Stromal cell of bone marrow (primary cell): ENCODE data around the gene ROS1.
"Not testable (repeated sequence)": the region's sequence is repeated elsewhere in the genome, so short reads cannot be mapped to it uniquely, and the experiment has no call there.

Experiments used
- DNase-seq: peaks from one replicate; pipeline ENCODE4 v3.0.0-alpha.2; 2012; ENCODE audit warnings: low read depth

ROS1 gene

DNA sequence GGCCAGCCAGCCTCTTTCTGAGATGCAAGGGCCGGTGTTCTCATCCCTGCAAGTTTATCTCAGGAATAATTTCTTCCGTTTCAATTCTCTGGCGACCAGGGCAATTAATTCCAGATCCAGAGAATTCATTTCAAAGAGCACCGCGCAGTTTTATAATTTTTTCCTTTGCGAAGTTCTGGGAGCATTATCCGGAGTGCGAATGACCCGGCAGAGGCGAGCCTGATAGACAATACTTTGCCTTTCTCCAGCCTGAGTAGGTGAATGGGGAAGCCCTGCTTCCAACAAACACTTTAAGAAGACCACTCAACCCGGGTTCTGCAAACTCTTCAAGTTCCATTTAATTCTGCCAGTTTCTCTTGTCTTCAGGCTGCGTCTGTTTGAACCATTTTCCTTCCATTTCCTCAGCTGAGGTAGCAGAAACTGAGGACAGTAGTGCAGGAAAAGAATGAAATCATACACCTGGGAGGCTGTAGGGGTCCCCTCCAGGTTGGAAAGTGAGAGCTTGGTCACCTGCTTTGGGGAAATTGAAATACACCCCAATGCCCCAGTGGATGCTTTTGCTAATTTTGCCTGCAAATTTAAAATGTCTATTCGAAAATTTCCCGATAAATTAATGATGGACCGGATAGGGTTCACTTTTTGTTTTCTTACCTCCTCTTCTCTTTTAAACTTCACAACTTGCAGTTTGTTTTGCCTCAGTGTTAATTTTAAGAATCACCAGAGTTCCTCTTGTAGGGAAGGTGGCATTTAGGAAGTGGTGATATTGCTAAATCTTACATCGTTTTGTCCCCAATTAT is 159.3 kb downstream of the ROS1 start:
- no peak for DNase-seq

DNA sequence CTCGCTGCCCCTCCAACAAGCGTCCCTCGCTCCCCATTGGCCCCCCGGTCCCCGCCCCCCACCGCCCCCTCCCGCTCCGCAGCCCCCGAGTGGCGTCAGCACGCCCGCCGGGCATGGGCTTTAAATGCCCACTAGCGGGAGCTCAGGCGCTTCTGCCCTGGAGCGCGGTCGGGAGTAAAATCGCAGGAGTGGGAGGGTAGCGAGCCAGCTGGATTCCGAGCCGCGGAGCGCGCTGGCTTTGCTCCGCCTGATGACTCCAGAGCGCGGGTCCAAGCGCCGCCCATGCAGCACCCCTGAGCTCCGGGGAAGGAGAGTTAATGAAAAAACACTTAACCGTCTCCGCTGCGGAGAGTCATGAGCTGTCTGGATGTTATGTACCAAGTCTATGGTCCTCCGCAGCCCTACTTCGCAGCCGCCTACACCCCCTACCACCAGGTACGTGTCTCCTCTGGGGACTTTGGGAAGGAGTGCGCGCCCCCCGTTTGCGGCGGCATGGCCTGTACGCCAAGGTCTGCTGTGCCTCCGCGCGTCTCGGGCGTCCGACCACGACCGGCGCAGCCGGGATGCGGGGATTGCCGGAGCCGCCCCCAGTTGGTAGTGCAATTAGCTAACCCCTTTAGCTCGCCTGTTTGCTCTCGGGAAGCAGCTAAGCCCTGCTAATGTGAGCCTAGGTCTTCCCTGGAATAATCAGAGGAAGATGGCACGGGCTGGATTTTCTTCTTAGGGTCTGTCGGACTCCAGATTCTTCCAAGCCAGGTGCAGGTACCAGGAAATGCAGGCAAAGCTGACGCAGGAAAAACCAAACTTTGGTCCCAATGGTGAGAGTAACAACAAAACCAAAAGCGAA is 160.1 kb downstream of the ROS1 start, which contains the start of gene VGLL2:
VGLL2 (plus strand) TSS at position 149 of the 847 bp plus-strand sequence; CDS start at position 355, 206 bp downstream.
- DNase-seq: peak; percentile 3

DNA sequence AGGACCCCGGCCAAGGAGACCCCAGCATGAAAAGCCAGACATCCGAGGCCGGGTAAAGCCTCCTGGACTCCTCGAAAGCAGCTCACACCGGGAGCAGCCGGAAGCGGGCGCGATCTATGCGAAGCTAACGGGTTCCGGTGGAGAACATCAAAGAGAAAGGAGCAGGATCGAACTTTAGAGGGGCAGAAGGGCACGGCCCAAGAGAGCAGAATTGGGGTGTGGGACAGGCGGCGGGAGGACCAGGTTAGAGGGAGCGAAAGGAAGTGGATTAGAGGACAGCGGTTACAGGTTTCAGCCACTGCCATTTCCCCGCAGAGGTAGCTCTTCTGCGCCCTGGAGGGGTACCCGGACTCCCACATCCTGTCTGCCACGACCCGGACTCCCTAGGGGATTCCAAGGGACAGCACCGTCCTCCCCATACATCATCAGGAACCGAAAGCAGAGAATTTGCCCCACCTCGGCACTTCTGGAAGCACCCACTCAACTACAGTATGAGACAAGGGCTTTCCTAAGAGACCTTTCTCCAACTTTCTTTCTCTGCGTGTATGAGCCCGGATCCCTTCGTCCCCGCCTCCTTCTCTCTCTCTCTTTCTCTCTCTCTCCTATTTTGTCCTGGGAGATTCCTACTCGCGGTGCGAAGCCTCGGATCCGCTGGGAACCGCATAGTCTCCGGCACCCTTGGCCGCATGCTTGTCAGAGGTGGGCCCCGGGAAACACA is 160.9 kb downstream of the ROS1 start:
- no peak for DNase-seq

DNA sequence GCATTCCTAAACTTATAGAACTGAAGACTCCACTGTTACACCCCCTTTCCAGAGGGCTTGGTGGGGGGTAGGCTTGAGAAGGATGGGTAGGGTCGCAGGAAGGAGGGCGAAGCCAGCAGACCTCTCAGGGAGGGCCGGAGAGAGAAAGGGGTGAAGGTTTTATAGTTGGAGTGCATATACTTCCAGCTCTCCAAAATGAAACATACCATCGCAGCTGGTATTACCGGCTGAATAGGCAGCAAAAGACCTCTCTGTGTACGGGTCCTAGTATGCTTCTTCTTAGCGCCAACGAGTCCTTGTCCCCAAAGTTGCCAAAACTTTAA is 161.4 kb downstream of the ROS1 start:
- DNase-seq: no peak

DNA sequence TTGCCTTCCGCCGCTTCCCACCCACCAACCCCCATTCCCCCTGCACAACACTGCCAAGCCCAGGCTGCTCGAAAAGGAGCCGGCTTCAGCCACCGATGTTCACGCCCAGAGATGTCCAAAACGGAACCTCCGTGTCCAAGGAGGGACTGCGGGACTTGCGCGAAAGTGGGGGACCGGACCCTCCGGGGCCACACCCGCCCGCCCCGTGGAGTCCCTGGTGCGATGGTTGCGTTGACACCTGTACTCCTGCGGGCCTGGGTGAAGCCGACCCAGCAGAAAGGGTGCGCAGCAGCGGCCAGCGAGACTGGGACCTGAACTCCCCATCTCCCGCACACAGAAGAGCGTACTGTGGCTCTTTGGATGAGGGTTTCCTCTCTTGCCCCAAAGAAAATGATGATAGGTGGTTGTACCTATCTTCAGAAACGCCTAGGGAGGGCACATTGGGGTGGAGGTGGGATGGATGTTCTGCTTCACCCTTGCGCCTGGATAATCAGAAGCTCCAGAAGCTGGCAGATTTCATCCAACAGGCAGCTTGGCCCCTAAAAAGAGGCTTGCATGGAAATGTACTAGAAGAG is 162.3 kb downstream of the ROS1 start:
- DNase-seq: no peak

DNA sequence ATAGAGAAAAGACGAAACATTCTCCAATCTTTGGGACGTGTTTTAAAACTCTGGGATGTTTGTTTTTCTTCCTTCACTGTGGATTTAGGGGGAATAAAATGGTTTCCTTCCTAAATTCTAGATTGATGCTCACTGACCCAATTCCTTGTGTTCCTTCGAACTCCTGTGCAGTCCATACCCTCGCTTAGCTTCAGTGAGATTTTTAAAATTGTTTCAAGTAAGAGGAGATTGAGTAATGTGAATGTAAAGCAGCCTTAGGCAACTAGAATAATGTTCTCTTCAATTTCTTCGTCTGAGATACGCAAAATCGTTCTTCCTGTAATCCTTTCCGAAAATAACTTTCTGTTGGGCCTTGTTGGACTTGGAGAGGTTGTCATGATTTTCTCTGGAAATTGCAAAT is 162.9 kb downstream of the ROS1 start:
- DNase-seq: no peak

DNA sequence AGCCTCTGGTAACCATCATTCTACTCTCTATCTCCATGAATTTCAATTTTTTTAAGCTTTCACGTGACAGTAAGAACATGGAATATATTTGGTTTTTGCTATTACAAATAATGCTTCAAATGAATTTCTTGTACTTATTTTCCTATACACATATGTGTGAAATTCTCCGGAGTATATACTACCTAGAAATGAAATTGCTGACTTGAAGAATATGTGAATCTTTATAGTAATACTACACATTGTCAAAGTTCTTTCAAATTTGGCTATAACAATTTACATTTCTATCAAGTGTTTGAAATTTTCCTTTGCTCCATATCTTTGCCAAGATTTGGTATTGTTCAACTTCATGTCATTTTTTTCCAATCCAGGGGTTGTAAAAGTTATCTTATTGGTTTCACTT is 172.0 kb downstream of the ROS1 start:
- DNase-seq: no peak

DNA sequence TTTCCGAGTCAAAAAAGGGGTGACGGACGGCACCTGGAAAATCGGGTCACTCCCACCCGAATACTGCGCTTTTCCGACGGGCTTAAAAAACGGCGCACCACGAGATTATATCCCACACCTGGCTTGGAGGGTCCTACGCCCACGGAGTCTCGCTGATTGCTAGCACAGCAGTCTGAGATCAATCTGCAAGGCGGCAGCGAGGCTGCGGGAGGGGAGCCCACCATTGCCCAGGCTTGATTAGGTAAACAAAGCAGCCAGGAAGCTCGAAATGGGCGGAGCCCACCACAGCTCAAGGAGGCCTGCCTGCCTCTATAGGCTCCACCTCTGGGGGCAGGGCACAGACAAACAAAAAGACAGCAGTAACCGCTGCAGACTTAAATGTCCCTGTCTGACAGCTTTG is 180.8 kb downstream of the ROS1 start:
- not testable (repeated sequence) for DNase-seq

DNA sequence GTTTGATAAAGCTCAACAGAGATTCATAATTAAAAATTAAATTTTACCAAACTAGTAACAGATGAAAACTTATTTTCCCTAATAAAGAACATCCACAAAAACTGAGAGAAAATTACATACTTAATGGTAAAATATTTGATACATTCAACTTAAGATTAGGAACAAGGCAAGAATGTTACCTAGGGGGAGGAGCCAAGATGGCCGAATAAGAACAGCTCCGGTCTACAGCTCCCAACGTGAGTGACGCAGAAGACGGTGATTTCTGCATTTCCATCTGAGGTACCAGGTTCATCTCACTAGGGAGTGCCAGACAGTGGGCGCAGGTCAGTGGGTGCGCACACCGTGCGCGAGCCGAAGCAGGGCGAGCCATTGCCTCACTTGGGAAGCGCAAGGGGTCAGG is 181.2 kb downstream of the ROS1 start:
- not testable (repeated sequence) for DNase-seq
